ENCODE measurements around the gene ZNF28. TPM values are rescaled to one million over a fixed set of nuclear protein-coding genes. Genes with fewer than 3 reads are reported as not detected.
"Not testable (repeated sequence)": the region's sequence is repeated elsewhere in the genome, so short reads cannot be mapped to it uniquely, and the experiment has no call there.

Gene ZNF28
- polyA plus RNA-seq, 1 donor (not counting 4 experiments of a cell fraction or from before 2014, with no cell fraction given): 10.9 TPM

GRCh38 chr19:52825765-52826164 is 4.3 kb upstream of the ZNF28 start:
- dilution Hi-C loops (cut with MboI; ENCODE audit: extremely low pct_ligation_motif_present, low sequenced_read_pairs): no loop called here
- DNase-seq (ENCODE audit: low read depth, low spot score): no peak
- H3K27ac ChIP-seq (ENCODE audit: control insufficient read depth, insufficient read depth, low read length): no peak overlapping the region
- no peaks in the 10 kb centered on the region for H3K36me3 ChIP-seq (ENCODE audit: control insufficient read depth in 2 of 2, extremely low read depth in 1 of 2, insufficient read depth in 2 of 2, low read length in 2 of 2)
- no peak for TF ChIP-seq EZH2 (IDR thresholded peaks at IDR 0.05; ENCODE audit: low read length)
- TF ChIP-seq, protein P1, sequence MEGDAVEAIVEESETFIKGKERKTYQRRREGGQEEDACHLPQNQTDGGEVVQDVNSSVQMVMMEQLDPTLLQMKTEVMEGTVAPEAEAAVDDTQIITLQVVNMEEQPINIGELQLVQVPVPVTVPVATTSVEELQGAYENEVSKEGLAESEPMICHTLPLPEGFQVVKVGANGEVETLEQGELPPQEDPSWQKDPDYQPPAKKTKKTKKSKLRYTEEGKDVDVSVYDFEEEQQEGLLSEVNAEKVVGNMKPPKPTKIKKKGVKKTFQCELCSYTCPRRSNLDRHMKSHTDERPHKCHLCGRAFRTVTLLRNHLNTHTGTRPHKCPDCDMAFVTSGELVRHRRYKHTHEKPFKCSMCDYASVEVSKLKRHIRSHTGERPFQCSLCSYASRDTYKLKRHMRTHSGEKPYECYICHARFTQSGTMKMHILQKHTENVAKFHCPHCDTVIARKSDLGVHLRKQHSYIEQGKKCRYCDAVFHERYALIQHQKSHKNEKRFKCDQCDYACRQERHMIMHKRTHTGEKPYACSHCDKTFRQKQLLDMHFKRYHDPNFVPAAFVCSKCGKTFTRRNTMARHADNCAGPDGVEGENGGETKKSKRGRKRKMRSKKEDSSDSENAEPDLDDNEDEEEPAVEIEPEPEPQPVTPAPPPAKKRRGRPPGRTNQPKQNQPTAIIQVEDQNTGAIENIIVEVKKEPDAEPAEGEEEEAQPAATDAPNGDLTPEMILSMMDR (optimal IDR thresholded peaks at IDR 0.05 in 1 of 3, IDR thresholded peaks at IDR 0.05 in 1 of 3, conservative IDR thresholded peaks at IDR 0.05 in 1 of 3; ENCODE audit: extremely low read depth in 1 of 3, insufficient read depth in 2 of 3, low read length in 3 of 3): no peak
- H3K9ac ChIP-seq (ENCODE audit: control insufficient read depth, extremely low read depth, insufficient read depth, low read length): no peak overlapping the region
- H3K79me2 ChIP-seq (ENCODE audit: control insufficient read depth, insufficient read depth, low read length): no peaks in the 10 kb centered on the region
- no peak overlapping the region for H3K4me3 ChIP-seq (ENCODE audit: control insufficient read depth in 2 of 3, extremely low read depth in 1 of 3, insufficient read depth in 2 of 3, low read depth in 1 of 3, low read length in 3 of 3)
- H3K9me1 ChIP-seq (ENCODE audit: control insufficient read depth, extremely low read depth, insufficient read depth, low read length): no peaks in the 10 kb centered on the region
- H3K27me3 ChIP-seq (ENCODE audit: control insufficient read depth, extremely low read depth, insufficient read depth, low read length): no peaks in the 10 kb centered on the region
- no peak for FAIRE-seq
- H3K9me3 ChIP-seq (ENCODE audit: control insufficient read depth, low read depth, low read length): no peaks in the 10 kb centered on the region
- no peak overlapping the region for H2AFZ ChIP-seq (ENCODE audit: control insufficient read depth, low read length)
- no peaks in the 10 kb centered on the region for H3K4me1 ChIP-seq (ENCODE audit: control insufficient read depth, extremely low read depth, insufficient read depth, low read length)
- H4K20me1 ChIP-seq (ENCODE audit: control insufficient read depth, extremely low read depth, insufficient read depth, low read length): no peaks in the 10 kb centered on the region
- no peak overlapping the region for H3K4me2 ChIP-seq (ENCODE audit: control insufficient read depth, extremely low read depth, insufficient read depth, low read depth, low read length)

DNA sequence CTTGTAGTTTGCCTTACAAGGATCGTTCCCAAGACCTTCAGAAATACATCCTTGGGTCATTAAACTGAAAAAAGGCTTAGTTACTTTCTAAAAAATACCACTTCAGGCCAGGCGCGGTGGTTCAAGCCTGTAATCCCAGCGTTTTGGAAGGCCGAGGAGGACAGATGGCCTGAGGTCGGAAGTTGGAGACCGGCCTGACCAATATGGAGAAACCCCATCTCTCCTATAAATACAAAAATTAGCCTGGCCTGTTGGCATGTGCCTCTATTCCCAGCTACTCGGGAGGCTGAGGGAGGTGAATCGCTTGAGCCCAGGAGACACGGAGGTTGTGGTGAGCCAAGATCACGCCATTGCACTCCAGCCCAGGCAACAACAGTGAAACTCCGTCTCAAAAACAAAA is 2.2 kb upstream of the ZNF28 start:
- Histone ChIP-seq H3K79me2 (ENCODE audit: control insufficient read depth, insufficient read depth, low read length) (peaks cover 2% of the 10 kb centered on the region), H3K9ac (ENCODE audit: control insufficient read depth, extremely low read depth, insufficient read depth, low read length) (no peak overlapping the region), H3K4me2 (ENCODE audit: control insufficient read depth, extremely low read depth, insufficient read depth, low read depth, low read length) (no peak overlapping the region), H3K4me3 (ENCODE audit: control insufficient read depth in 2 of 3, extremely low read depth in 1 of 3, insufficient read depth in 2 of 3, low read depth in 1 of 3, low read length in 3 of 3) (no peak overlapping the region), H3K36me3 (ENCODE audit: control insufficient read depth in 2 of 2, extremely low read depth in 1 of 2, insufficient read depth in 2 of 2, low read length in 2 of 2) (no peaks in the 10 kb centered on the region), H2AFZ (ENCODE audit: control insufficient read depth, low read length) (no peak overlapping the region), H4K20me1 (ENCODE audit: control insufficient read depth, extremely low read depth, insufficient read depth, low read length) (no peaks in the 10 kb centered on the region), H3K4me1 (ENCODE audit: control insufficient read depth, extremely low read depth, insufficient read depth, low read length) (no peaks in the 10 kb centered on the region), H3K27me3 (ENCODE audit: control insufficient read depth, extremely low read depth, insufficient read depth, low read length) (no peaks in the 10 kb centered on the region), H3K9me1 (ENCODE audit: control insufficient read depth, extremely low read depth, insufficient read depth, low read length) (no peaks in the 10 kb centered on the region), H3K9me3 (ENCODE audit: control insufficient read depth, low read depth, low read length) (no peaks in the 10 kb centered on the region), H3K27ac (ENCODE audit: control insufficient read depth, insufficient read depth, low read length) (no peak overlapping the region)
- no peak for TF ChIP-seq EZH2 (IDR thresholded peaks at IDR 0.05; ENCODE audit: low read length)
- TF ChIP-seq, protein P1 (optimal IDR thresholded peaks at IDR 0.05 in 1 of 3, IDR thresholded peaks at IDR 0.05 in 1 of 3, conservative IDR thresholded peaks at IDR 0.05 in 1 of 3; ENCODE audit: extremely low read depth in 1 of 3, insufficient read depth in 2 of 3, low read length in 3 of 3): no peak
- no peak for FAIRE-seq
- no peak for DNase-seq (ENCODE audit: low read depth, low spot score)
- dilution Hi-C loops (cut with MboI; ENCODE audit: extremely low pct_ligation_motif_present, low sequenced_read_pairs): no loop called here

DNA sequence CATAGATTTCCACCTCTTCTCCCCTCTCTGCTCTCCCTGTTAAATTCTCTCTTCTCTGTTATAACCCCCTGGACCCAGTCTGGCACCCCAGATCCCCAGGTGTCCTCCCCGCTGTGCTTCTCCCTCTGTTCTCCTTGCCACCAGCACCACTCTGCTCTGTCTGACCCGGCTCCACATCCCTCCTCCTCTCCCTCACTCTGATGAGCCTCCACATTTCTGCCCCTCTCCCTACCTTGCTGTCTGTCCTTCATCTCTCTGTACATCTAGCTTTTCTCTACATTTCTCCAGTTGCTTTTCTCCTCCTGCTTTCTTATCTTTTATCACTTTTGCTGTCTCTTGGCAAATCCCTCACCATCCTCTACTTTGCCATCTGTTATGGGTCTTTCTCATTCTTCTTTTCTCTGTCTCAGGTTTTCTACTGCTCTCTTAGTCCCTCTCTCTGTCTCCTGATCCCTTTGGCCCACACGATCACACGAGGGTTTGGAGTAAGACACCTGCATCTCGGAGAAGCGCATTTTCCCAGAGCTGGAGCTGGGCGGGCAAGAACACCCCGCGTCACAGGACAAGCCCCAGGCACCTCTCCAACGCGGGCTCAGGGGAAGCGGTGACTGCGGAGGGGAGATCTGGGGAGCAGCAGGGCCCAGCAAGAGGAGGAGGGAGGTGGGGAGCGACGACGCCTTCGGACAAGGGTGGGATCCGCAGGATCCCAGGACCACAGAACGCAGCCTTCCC is 795 bp downstream of the ZNF28 start:
- H3K36me3 ChIP-seq (ENCODE audit: control insufficient read depth in 2 of 2, extremely low read depth in 1 of 2, insufficient read depth in 2 of 2, low read length in 2 of 2); H3K27me3 ChIP-seq (ENCODE audit: control insufficient read depth, extremely low read depth, insufficient read depth, low read length); H3K79me2 ChIP-seq (ENCODE audit: control insufficient read depth, insufficient read depth, low read length); H3K9me3 ChIP-seq (ENCODE audit: control insufficient read depth, low read depth, low read length); FAIRE-seq; H3K9me1 ChIP-seq (ENCODE audit: control insufficient read depth, extremely low read depth, insufficient read depth, low read length); H2AFZ ChIP-seq (ENCODE audit: control insufficient read depth, low read length); H3K4me1 ChIP-seq (ENCODE audit: control insufficient read depth, extremely low read depth, insufficient read depth, low read length); dilution Hi-C loops (cut with MboI; ENCODE audit: extremely low pct_ligation_motif_present, low sequenced_read_pairs); H4K20me1 ChIP-seq (ENCODE audit: control insufficient read depth, extremely low read depth, insufficient read depth, low read length); DNase-seq (ENCODE audit: low read depth, low spot score): not testable (repeated sequence)
- Histone ChIP-seq H3K27ac (ENCODE audit: control insufficient read depth, insufficient read depth, low read length) (peak overlapping the region; percentile 47), H3K4me3 (ENCODE audit: control insufficient read depth in 2 of 3, extremely low read depth in 1 of 3, insufficient read depth in 2 of 3, low read depth in 1 of 3, low read length in 3 of 3) (peak overlapping the region; percentile 67 to 80 (median 72)), H3K4me2 (ENCODE audit: control insufficient read depth, extremely low read depth, insufficient read depth, low read depth, low read length) (peak overlapping the region; percentile 73), H3K9ac (ENCODE audit: control insufficient read depth, extremely low read depth, insufficient read depth, low read length) (peak overlapping the region; percentile 75)

All from keratinocyte (primary cell).